Stimulated activated CD8-positive, alpha-beta memory T cell treated with anti-CD3 and anti-CD28 coated beads, Interleukin-7, amount 100 ng/mL, for 1 hour (primary cell): Measurements from ENCODE around the gene KDM2A.
A peak's percentile ranks its signal among the peaks of the same experiment; 100 is the strongest.

Experiments
- DNase-seq, 2 donors: peaks; one replicate each; pipeline ENCODE4 v3.0.0-alpha.2; 2020; ENCODE audit warnings: low read depth in 2 of 2

KDM2A gene

GRCh38 chr11:67272327-67273259, 153.5 kb downstream of the KDM2A start:
- DNase-seq, result no peak

GRCh38 chr11:67273260-67273990, 154.4 kb downstream of the KDM2A start:
- no peak for DNase-seq

- no peak for DNase-seq
These were observed 155.9 kb downstream of the KDM2A start for GRCh38 chr11:67274768-67275605.

- DNase-seq, result no peak
These were observed 156.7 kb downstream of the KDM2A start for GRCh38 chr11:67275606-67276409.

GRCh38 chr11:67276781-67277230, 157.7 kb downstream of the KDM2A start:
- no peak for DNase-seq

- DNase-seq, result peak; percentile 73 to 77
These were observed 158.3 kb downstream of the KDM2A start for GRCh38 chr11:67277231-67277961.

- no peak for DNase-seq
These were observed 159.3 kb downstream of the KDM2A start for GRCh38 chr11:67278135-67278938.

DNA sequence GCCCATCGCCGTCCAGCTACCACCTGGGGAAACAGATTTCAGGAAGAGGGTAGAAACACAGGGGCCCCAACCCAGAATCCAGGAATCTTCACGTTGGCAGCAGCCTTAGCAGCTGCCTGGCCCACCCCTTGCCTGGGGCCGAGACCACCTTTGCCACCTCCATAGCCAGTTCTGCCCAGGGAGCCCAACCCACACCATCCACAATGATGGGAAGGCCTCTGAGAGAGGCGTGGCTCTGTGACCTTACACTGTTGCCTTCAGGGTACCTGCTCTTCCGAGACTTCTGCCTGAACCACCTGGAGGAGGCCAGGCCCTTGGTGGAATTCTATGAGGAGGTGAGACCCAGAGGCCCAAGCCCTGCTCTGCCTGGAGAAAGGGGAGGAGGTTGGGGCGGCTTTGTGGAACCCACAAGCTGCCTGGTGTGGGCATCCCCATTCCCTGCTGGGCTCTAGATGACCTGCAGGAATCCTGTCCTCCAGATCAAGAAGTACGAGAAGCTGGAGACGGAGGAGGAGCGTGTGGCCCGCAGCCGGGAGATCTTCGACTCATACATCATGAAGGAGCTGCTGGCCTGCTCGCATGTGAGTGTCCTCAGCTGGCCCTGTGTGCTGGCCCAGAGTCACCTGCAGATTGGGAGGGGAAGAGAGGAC, 160.0 kb downstream of the KDM2A start:
- no peak for DNase-seq

GRCh38 chr11:67279589-67280340, 160.7 kb downstream of the KDM2A start:
- no peak for DNase-seq

GRCh38 chr11:67280341-67280787, 161.3 kb downstream of the KDM2A start:
- no peak for DNase-seq

GRCh38 chr11:67280788-67281551, 161.9 kb downstream of the KDM2A start:
- DNase-seq, result no peak

GRCh38 chr11:67281552-67282150, 162.6 kb downstream of the KDM2A start:
- DNase-seq, result no peak

- no peak for DNase-seq
These were observed 163.3 kb downstream of the KDM2A start for GRCh38 chr11:67282155-67282875.

- no peak for DNase-seq
These were observed 163.9 kb downstream of the KDM2A start for GRCh38 chr11:67282876-67283371.

- no peak for DNase-seq
These were observed 164.5 kb downstream of the KDM2A start for GRCh38 chr11:67283481-67283963.
